Fibroblast of skin of scalp (primary cell): ENCODE data around the gene NSRP1.
"Not testable (repeated sequence)": the region's sequence is repeated elsewhere in the genome, so short reads cannot be mapped to it uniquely, and the experiment has no call there.

Source experiments
- DNase-seq: peaks from one replicate; pipeline ENCODE4 v3.0.0-alpha.2; 2013

The NSRP1 gene

DNA sequence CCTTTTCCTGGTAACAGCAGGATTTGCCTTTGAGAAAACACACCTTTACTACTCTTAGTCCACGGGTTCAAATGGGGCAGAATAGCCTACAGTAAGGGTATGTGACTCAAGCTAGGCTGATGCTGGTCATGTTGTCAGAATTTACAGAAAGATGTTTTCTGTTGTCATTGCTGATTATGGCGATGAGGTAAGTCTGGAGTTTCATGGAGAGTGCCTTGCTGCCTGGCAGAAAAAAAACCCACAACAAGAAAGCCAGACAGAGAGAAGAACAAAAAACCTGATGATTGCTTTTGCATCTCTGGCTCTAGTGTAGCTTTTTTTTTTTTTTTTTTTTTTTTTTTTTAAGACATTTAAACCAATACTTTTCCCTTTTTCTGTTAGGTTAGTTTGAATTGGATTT is 71.0 kb downstream of the NSRP1 start:
- DNase-seq: no peak

DNA sequence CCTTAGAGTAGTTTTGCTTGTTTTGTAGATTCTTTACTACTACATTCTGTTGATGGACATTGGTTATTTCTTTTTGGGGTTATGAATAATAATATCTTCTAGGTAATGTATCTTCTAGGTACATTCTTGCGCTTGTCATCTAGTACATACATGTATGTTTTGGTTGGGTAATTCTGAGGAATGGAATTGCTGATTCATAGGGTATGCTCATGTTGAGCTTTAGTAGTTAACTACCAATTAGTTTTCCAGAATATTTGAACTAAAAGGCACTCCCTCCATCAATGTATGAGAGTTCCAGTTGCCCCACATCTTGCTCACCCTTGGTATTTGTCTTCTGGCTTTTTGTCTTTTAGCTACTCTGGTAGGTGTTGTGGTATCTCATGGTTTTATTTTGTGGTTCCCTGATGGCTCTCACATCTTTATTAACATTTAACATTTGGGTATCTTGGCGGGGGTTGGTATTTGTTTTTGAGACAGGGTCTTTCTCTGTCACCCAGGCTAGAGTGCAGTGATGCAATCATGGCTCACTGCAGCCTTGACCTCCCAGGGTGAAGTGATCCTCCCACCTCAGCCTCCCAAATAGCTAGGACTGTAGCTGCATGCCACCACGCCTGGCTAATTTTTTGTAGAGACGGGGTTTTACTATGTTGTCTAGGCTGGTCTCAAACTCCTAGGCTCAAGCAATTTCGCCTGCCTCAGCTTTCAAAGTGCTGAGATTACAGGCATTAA is 71.8 kb downstream of the NSRP1 start:
- DNase-seq: no peak

GRCh38 chr17:30191072-30191471 is 74.5 kb downstream of the NSRP1 start:
- no peak for DNase-seq

DNA sequence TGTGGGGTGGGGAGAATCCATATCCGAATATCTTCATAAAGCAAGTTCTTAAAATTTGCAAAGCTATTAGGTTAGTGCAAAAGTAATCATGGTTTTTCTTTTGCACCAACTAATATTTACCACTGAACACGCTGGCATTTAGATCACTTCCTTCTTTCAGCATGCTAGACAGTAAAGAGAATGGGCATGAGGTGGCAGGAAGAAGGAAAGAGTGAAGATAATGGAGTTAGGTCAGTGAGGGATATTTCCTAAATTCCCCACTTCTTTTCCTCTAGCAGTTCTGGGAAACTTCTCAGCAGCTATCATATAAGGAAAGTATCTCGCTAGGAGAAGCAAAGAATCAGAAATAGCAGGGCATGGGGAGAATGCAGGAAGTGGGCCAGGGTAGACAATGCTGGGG is 79.9 kb downstream of the NSRP1 start:
- no peak for DNase-seq

DNA sequence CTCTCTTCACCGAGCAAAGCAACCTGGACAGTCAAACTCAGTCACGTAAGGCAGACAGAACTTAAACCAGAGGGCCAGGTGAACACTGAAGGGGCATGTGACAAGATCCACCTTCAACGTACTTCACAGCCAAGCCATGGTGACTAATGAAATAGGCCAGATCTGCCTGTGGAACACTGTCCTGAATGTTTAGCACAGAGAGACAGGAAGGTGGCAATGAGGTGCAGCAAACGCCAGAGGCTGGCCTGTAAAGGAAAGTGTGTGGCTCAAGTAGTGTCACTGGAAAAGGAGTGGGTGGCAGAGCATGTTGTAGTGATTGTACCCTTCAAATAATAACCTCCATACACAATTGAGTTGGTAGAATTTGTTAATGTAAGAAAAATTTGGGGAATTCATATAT is 80.8 kb downstream of the NSRP1 start:
- no peak for DNase-seq

- DNase-seq: no peak
Observed at GRCh38 chr17:30199600-30199999, 83.0 kb downstream of the NSRP1 start.

DNA sequence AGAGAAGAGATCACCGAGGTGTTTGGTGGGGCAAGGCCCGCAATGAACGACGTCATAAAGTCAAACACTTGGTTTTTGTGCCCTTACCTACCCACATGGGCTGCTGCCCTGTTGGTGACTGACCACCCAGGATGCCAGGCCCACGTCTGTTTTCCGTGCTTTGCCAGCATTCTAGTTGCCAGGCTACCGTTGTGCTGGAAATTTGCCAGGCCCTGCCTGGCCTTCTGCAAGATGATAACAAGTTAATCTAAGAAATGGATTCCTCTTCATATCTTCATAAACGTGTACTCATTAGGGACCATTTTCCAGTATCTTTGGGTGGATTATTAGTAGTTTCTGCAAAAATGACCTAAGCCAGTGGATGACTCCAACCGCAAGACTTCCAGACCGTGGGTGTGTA is 83.5 kb downstream of the NSRP1 start:
- DNase-seq: no peak

DNA sequence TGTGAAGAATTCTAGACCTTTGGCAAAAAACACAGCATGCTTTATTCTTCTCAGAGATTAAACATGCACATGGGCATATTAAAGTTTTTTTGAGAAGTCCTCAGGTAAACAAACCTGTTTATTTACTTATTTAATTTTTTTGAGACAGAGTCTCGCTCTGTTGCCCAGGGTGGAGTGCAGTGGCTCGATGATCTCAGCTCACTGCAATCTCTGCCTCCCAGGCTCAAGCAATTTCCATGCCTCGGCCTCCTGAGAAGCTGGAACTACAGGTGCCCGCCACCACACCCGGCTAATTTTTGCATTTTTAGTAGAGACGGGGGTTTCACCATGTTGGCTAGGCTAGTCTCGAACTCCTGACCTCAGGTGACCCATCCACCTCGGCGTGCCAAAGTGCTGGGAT is 84.0 kb downstream of the NSRP1 start:
- DNase-seq: not testable (repeated sequence)

DNA sequence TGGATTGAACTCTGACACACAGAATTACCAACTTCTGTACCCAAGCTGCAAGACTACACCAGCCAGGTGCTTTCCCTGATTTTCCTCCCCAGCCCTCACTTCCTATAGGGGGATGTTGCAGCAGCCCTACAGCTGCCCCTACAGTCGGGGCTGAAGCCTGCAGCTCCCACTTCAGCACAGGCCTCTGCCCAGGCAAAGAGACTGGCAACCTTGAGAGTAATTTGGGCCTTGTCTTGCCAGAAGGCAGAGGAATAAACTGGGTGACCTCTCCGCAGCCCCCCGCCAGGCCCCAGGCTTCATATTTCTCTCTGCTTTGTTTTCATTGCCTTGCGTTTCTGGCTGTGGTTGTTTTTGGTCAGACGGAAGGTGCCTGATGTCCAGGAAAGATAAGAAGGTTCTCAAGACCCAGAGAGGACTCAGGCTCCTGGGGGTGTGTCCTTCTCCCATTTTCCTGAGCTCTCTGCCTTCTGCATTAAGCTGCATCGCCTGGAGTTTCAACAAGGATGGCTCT is 86.9 kb downstream of the NSRP1 start:
- no peak for DNase-seq

DNA sequence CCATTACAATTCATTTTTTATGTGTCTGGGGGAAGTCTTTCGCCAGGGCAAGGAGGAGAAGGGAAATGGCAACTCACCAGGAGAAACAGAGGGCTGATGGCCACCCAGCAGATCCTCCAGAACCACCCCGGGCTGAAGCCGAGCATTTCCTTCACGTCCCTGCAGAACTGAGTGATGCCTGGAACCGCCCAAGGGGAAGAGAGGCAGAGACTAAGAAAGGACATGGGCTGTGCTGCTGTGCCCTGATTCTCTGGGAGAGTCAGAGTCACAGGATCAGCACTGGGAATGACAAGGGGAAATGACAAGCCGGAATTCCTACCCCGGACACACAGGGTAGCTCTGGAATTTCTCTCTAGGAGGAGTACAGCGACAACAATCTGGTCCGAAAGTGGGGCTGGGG is 91.0 kb downstream of the NSRP1 start:
- DNase-seq: no peak

DNA sequence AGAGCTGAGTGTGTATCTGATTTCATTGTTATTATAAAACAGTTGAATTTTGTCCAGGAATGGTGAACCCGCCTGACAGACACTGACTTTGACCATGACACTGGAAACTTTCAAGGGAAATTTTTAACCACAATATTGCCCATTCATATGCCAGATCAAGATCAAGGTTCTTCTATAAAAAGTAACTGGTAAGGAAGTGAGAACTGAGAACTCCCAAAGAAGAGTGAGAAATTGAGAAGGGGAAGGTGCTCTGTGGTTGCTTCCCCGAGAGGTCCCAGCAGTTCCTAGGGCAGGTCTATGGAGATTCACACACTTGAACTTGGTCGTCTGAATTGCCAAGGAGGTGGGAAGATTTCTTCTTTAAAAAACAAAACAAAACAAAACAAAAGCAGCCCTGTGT is 91.6 kb downstream of the NSRP1 start:
- DNase-seq: no peak

DNA sequence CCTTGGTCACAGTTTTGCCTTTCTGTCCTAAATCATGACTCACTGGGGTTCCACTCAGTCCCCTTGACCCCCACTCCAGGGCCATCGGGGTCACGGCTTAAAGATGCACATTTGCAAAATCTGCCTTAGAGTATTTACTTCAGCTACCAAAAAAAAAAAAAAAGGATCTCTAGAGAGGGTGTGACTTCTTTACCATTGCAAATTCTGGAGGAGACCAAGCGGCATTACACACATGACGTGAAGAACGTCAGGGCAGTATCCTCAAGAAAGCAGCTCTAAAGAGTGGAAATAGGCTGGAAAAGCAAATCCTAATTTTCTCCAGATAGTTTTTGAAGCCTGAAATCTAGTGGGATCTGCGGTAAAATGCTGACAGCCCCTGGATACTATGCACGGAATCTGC is 93.3 kb downstream of the NSRP1 start:
- DNase-seq: no peak

GRCh38 chr17:30210366-30210765 is 93.8 kb downstream of the NSRP1 start:
- DNase-seq: no peak

DNA sequence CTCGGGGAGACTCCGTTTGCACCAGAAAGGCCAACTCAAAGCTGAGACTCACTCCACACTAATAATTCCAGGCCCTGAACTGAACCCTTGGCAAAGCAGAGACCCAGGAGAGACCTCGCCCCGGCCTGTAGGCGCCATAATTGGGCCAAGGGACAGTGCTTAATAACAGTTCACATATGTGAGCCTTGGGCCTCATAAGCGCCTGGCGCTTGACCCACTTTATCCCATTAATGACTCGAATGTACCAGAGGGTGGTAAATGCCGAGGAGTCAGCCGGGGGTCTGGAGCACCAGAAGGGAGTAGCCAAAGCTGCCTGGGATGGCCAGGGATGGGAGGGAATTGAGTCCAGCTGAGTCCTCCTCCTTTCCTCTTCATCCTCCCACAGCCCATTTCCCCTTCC is 94.3 kb downstream of the NSRP1 start:
- DNase-seq: no peak

DNA sequence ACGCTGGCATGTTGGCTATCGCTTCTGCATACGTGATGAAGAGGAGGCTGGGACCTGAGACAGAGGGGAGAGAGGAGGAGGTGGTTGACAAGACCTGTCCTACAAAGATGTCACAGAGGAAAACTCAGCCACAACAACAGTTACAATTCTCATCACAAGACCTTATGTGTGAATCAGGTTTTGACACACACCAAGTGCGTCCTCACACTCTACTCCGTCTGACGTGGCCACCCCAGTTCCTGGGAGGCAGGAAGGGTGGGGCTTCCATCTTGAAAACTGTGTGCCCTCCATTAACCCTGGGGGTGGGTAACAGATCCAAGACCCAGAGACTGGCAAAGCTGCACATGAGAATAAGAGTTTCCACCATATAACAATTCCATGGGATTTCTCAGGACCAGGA is 94.8 kb downstream of the NSRP1 start:
- no peak for DNase-seq

GRCh38 chr17:30212750-30213149 is 96.1 kb downstream of the NSRP1 start:
- no peak for DNase-seq

DNA sequence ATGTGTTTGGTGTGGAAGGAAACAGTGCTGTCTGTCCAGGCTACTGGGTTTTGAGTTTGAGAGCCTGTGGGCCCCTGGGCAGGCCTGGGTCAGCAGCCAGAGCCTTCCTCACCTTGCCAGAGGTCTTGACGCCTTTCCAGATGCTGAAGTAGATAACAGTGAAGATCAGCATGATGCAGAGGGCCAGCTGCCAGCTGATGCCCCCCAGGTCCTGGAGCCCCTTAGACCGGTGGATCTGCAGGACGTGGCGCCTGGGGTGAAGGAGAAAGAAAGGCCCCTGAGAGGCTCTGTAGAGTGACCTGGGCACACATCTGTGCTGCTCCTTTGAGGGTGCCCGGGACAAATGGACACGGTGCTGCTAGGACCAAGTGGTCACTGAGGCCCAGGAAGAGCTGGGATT is 100.4 kb downstream of the NSRP1 start:
- no peak for DNase-seq

DNA sequence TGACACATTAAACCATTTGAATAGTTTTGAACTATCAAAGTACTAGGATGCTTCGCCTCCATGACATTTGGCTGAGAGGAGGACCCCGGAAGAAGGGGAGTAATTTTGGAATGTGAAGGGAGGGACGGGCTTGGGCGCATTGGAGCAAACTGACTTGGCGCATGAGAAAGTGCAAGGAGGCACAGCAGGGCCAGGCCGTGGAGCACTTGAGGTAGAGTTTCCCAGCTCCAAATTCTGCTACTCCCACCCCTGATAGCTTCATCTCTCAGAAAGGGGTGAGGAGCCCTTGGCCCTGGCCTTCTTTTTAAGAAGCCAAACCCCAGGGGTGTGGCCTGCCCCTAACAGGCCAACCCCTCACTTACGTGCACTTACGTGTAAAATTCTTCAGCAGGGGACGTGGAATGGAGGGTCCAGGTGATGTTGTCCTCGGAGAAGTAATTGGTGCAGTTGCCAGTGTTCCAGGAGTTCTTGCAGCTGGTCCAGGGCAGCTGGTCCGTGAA is 101.2 kb downstream of the NSRP1 start:
- no peak for DNase-seq

DNA sequence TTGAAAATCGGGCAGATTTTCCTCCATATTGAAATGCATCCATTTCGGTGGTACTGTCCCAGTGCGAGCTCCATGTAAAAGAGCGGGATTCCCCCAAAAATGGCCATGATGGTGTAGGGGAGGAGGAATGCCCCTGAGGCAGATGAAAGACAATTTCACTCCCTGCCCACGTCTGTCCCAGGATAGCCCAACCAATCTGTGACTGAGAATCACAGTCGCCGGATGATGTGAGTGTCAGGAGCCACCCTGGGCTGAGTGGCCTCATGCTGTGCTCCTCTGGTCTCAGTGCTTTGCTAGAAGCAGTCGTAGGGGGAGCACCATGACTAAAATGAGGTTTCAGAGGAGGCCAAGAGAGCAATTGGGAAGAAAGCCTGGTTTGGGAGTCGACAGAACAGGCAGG is 102.2 kb downstream of the NSRP1 start:
- DNase-seq: no peak

- no peak for DNase-seq
Observed at GRCh38 chr17:30219315-30219714, 102.7 kb downstream of the NSRP1 start.

DNA sequence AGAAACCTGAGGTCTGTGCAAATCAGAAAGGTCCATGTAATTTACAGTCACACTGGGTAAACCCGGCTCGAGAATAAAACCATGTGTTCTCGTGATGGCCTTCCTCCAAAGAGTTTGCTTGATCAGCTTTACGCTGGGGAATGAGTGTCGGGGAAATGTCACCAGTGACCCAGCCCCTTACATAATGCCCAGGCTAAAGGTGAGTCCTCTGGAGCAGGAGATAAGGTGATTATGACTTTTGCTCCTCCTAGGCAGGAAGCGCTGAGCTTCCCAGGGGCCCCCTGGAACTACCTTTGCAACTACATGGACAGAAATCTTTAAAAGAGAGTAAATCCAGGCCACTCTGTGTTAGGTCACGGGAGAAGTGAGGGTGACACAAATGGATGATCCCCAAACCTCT is 103.2 kb downstream of the NSRP1 start:
- no peak for DNase-seq

DNA sequence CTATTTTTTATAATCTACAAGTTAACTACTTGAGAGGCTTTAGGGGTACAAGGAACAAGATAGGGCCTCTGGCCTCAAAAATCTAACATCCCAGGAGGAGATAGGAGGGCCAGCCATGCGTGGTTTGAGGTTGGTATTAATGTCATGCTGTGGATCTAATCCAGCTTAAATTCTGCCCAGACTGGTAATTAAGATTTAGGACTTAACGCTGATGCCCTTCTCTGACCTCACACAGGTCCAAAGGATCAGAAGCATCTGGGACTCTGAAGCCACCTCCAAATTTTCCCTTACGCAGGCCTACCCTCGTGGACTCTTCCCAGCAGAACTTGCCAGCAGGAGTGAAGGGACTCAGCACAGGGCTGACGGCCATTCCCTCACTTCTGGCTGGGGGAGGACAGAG is 103.8 kb downstream of the NSRP1 start:
- DNase-seq: no peak

DNA sequence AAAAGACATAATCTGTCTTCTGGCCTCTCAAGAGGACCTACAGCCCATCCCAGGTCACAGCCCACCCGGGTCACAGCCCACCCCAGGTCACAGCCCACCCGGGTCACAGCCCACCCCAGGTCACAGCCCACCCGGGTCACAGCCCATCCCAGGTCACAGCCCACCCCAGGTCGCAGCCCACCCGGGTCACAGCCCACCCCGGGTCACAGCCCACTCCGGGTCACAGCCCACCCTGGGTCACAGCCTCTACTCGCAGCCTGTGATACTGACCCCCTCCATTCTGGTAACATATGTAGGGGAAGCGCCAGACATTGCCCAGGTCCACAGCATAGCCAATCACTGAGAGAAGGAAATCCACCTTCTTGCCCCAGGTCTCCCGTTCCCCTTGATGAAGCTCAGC is 104.7 kb downstream of the NSRP1 start:
- DNase-seq: no peak

- no peak for DNase-seq
Observed at GRCh38 chr17:30222251-30222650, 105.6 kb downstream of the NSRP1 start.

- DNase-seq: no peak
Observed at GRCh38 chr17:30222721-30223175, 106.1 kb downstream of the NSRP1 start.
